K562 (cell line): ENCODE results near the gene DDX41. TPM values are rescaled to one million over a fixed set of nuclear protein-coding genes. Genes with fewer than 3 reads are reported as not detected.

Experiments used
- BCL6 ChIP-seq: fragments of 250-450 bp; sonication (Bioruptor Pico); IDR thresholded peaks from 2 replicates; pipeline ENCODE4 v1.4.0; 2020
- BCOR ChIP-seq: fragments of 450-650 bp; IDR thresholded peaks from 2 replicates; pipeline ENCODE4 v1.6.1; 2016
- CHD2 ChIP-seq: IDR thresholded peaks from 2 replicates; pipeline ENCODE4 v1.6.1; 2011; ENCODE audit warnings: low read depth, low read length
- FOXM1 ChIP-seq, 2 experiments: fragments of 450-650 bp in 1 of 2; sonication (generic) in 1 of 2; formaldehyde crosslinking in 1 of 2; IDR thresholded peaks; 2 replicates each; pipeline versions ENCODE4 v1.6.1 to v1.9.0; 2017 to 2022; ENCODE audit warnings: low read depth in 2 of 2, mild to moderate bottlenecking in 2 of 2, missing genetic modification reagents in 1 of 2, moderate library complexity in 1 of 2
- IRF1 ChIP-seq: sonication (generic); formaldehyde crosslinking; IDR thresholded peaks from 2 replicates; pipeline ENCODE4 v1.8.0; 2022; ENCODE audit warnings: missing genetic modification reagents, mild to moderate bottlenecking, borderline replicate concordance
- LEF1 ChIP-seq: fragments of 450-650 bp; IDR thresholded peaks from 2 replicates; pipeline ENCODE4 v1.6.1; 2016; ENCODE audit warnings: mild to moderate bottlenecking
- MAFF ChIP-seq: IDR thresholded peaks from 2 replicates; pipeline ENCODE4 v1.6.1; 2012; ENCODE audit warnings: low read length, improper control_type of control experiment
- NFIC ChIP-seq: fragments of 450-650 bp; IDR thresholded peaks from 2 replicates; pipeline ENCODE4 v1.6.1; 2017; ENCODE audit warnings: mild to moderate bottlenecking, inconsistent platforms
- POLR2B ChIP-seq: fragments of 450-650 bp; IDR thresholded peaks from 2 replicates; pipeline ENCODE4 v1.6.1; 2018; ENCODE audit warnings: low read depth; ENCODE audit not compliant: partially characterized antibody
- RCOR1 ChIP-seq, 2 experiments: IDR thresholded peaks; 2 replicates each; pipeline ENCODE4 v1.6.1; 2012; ENCODE audit warnings: low read depth in 2 of 2, low read length in 2 of 2, borderline replicate concordance in 1 of 2, improper control_type of control experiment in 1 of 2
- SMARCA5 ChIP-seq: fragments of 450-650 bp; IDR thresholded peaks from 2 replicates; pipeline ENCODE4 v1.6.1; 2016
- ZKSCAN1 ChIP-seq: fragments of 150-350 bp; IDR thresholded peaks from 2 replicates; pipeline ENCODE4 v1.6.1; 2016; ENCODE audit warnings: low read depth, low read length
- ZNF232 ChIP-seq: sonication (generic); formaldehyde crosslinking; IDR thresholded peaks from 2 replicates; pipeline ENCODE4 v1.8.0; 2022; ENCODE audit warnings: mild to moderate bottlenecking, missing genetic modification reagents
- ZNF263 ChIP-seq: sonication (generic); formaldehyde crosslinking; IDR thresholded peaks from 2 replicates; pipeline ENCODE4 v1.8.0; 2022; ENCODE audit warnings: mild to moderate bottlenecking, missing genetic modification reagents, borderline replicate concordance
- polyA plus RNA-seq, 8 experiments: library from polyadenylated mRNA; depleted of rRNA in 4 of 8; stranded (reverse) in 5 of 8; unstranded in 3 of 8; fragments of >200 nt; fragmentation: Nextera tagmentation in 2 of 8; fragmentation: Illumina TruSeq in 1 of 8; extraction: Ambion mirVana in 2 of 8; extraction: Trizol in 1 of 8; gene quantifications; 2 replicates each; pipeline versions ENCODE4 v1.2.1 to v1.2.3, GENCODE V29; 2011 to 2014; ENCODE audit warnings: inconsistent platforms in 1 of 8, missing spikeins in 1 of 8
- total RNA-seq, 7 experiments: library from RNA; depleted of rRNA in 6 of 7; stranded (reverse); fragments of >200 nt in 6 of 7; fragmentation: Illumina TruSeq in 2 of 7; extraction: Trizol in 2 of 7; gene quantifications; 2 replicates each; pipeline versions ENCODE4 v1.2.1 to v1.2.3, GENCODE V29; 2011 to 2021; ENCODE audit warnings: low replicate concordance in 1 of 7
- TF ChIP-seq, protein P1 (sequence below): fragments of 450-650 bp; formaldehyde crosslinking; IDR thresholded peaks from 2 replicates; pipeline ENCODE4 v1.4.0; 2022; ENCODE audit warnings: missing genetic modification characterization
- TF ChIP-seq, protein P2 (sequence below): sonication (generic); formaldehyde crosslinking; IDR thresholded peaks from 2 replicates; pipeline ENCODE4 v1.8.1; 2023; ENCODE audit warnings: mild to moderate bottlenecking, missing genetic modification reagents
- TF ChIP-seq, protein P3 (sequence below), 3 experiments: fragments of 200-800 bp in 1 of 3; sonication (Bioruptor generic) in 1 of 3; sonication (generic) in 1 of 3; formaldehyde crosslinking in 1 of 3; IDR thresholded peaks; 2 replicates each; pipeline versions ENCODE4 v1.6.1 to v1.8.0; 2016 to 2022; ENCODE audit warnings: mild to moderate bottlenecking in 2 of 3, missing compliant biosample characterization in 2 of 3, missing genetic modification characterization in 2 of 3, missing genetic modification reagents in 1 of 3
- TF ChIP-seq, protein P4 (sequence below): fragments of 250-450 bp; sonication (Bioruptor Pico); IDR thresholded peaks from 2 replicates; pipeline ENCODE4 v1.9.0; 2021; ENCODE audit warnings: mild to moderate bottlenecking, inconsistent platforms

The DDX41 gene
- total and polyA plus RNA-seq, 9 of the 15 experiments (the other 6 are each of a cell fraction or from before 2014, with no cell fraction given), result 38.2 to 284 (median 116) TPM

DNA sequence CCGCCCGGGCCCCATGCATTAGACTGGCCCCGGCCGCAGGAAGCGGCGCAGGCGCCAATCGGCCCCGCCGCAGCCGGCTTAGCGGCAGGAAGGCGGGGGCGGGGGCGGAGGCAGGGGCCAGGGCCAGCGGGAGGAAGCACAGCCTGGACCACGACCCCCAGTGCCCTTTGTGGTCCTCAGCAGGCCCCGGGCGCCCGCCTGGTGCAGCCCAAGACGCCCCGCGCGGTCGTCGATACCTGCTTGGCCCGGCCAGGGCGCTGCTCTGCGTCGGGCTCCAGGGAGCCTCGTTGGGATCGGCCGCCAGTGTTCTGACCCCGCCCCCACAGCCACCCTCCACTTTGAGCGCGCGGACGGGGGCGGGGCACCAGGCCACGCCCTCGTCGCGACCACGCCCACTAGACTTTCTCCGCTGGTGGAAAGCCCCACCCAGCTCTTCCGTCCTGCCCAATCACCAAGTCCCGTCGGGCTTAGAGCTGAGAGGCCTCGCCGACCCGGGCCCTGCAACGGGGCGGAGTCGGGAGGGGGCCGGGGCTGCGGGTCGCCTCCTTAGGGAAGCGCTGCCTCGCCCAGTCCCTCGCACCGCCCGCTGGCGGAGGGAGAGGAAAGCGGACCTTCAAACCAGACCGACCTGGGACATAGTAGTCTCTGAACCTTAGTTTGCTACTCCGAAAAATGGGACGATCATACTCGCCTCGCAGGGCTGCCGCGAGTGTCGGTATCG is 19.3 kb downstream of the DDX41 start, which contains the start of gene PDLIM7 (continued):
- TF ChIP-seq IRF1 (CRISPR knock-in tag) (no peak), ZKSCAN1 (peak; percentile 65; the same call in 1 of the 2 replicates), SMARCA5 (peak; percentile 99), FOXM1 (IDR thresholded peaks at IDR 0.05; ENCODE audit: low read depth) (peak; percentile 40; the same call in 1 of the 2 replicates), FOXM1 (CRISPR knock-in tag; IDR thresholded peaks at IDR 0.05; ENCODE audit: low read depth) (0 out of 2 replicates have a peak, but pooled peaks have one; percentile 71), CHD2 (0 out of 2 replicates have a peak, but pooled peaks have one; percentile 11), LEF1 (no peak), MAFF (no peak), ZNF263 (CRISPR knock-in tag) (0 out of 2 replicates have a peak, but pooled peaks have one; percentile 11), BCOR (peak; percentile 100), NFIC (peak; percentile 37), RCOR1 (IDR thresholded peaks at IDR 0.05; ENCODE audit: borderline replicate concordance in 1 of 2, low read depth in 2 of 2, low read length in 2 of 2) (peak; percentile 79 to 98; a peak in 3 of 4 replicates), BCL6 (CRISPR knock-in tag) (no peak), POLR2B (peak; percentile 93), ZNF232 (CRISPR knock-in tag) (no peak)
- TF ChIP-seq, protein P1, sequence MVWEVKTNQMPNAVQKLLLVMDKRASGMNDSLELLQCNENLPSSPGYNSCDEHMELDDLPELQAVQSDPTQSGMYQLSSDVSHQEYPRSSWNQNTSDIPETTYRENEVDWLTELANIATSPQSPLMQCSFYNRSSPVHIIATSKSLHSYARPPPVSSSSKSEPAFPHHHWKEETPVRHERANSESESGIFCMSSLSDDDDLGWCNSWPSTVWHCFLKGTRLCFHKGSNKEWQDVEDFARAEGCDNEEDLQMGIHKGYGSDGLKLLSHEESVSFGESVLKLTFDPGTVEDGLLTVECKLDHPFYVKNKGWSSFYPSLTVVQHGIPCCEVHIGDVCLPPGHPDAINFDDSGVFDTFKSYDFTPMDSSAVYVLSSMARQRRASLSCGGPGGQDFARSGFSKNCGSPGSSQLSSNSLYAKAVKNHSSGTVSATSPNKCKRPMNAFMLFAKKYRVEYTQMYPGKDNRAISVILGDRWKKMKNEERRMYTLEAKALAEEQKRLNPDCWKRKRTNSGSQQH, result no peak
- TF ChIP-seq, protein P2, sequence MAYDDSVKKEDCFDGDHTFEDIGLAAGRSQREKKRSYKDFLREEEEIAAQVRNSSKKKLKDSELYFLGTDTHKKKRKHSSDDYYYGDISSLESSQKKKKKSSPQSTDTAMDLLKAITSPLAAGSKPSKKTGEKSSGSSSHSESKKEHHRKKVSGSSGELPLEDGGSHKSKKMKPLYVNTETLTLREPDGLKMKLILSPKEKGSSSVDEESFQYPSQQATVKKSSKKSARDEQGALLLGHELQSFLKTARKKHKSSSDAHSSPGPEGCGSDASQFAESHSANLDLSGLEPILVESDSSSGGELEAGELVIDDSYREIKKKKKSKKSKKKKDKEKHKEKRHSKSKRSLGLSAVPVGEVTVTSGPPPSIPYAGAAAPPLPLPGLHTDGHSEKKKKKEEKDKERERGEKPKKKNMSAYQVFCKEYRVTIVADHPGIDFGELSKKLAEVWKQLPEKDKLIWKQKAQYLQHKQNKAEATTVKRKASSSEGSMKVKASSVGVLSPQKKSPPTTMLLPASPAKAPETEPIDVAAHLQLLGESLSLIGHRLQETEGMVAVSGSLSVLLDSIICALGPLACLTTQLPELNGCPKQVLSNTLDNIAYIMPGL, result no peak
- TF ChIP-seq, protein P3, sequence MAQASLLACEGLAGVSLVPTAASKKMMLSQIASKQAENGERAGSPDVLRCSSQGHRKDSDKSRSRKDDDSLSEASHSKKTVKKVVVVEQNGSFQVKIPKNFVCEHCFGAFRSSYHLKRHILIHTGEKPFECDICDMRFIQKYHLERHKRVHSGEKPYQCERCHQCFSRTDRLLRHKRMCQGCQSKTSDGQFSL (CRISPR knock-in tag; IDR thresholded peaks at IDR 0.05), result 0 out of 2 replicates have a peak, but pooled peaks have one; percentile 57
- TF ChIP-seq, protein P3 (tag; IDR thresholded peaks at IDR 0.05), result no peak
- TF ChIP-seq, protein P4, sequence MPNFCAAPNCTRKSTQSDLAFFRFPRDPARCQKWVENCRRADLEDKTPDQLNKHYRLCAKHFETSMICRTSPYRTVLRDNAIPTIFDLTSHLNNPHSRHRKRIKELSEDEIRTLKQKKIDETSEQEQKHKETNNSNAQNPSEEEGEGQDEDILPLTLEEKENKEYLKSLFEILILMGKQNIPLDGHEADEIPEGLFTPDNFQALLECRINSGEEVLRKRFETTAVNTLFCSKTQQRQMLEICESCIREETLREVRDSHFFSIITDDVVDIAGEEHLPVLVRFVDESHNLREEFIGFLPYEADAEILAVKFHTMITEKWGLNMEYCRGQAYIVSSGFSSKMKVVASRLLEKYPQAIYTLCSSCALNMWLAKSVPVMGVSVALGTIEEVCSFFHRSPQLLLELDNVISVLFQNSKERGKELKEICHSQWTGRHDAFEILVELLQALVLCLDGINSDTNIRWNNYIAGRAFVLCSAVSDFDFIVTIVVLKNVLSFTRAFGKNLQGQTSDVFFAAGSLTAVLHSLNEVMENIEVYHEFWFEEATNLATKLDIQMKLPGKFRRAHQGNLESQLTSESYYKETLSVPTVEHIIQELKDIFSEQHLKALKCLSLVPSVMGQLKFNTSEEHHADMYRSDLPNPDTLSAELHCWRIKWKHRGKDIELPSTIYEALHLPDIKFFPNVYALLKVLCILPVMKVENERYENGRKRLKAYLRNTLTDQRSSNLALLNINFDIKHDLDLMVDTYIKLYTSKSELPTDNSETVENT (CRISPR knock-in tag), result peak; percentile 28
